ENCODE data around the gene PVALEF. TPM values are rescaled to one million over a fixed set of nuclear protein-coding genes. Genes with fewer than 3 reads are reported as not detected.

The PVALEF gene
- total RNA-seq, 1 experiment from 2014 or later = not detected

DNA sequence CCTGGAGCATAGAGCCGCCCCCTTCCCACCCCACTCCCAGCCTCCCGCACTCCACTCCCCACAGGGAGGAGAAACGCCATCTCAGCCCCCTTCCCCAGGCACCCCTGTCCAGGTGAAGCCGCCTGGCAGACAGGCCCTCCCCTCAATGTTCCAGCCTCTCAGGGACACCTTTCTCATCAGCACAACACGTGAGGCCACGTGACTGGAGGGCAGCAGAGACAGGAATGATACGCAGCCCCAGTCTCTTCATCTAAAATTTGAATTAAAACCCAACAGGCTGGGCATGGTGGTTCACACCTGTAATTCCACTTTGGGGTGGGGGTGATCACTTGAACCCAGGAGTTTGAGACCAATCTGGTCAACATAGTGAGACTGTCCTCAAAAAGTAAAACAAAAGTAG is 20.9 kb downstream of the PVALEF start:
- H4K5ac ChIP-seq (ENCODE audit: insufficient read length, low read depth, low read length) = no peak overlapping the region
- no peak overlapping the region for H3K4me3 Mint-ChIP-seq
- H3K27me3 ChIP-seq (ENCODE audit: insufficient read depth, low read length) = no peaks in the 10 kb centered on the region
- H3K14ac ChIP-seq (ENCODE audit: insufficient read depth, low read length) = no peak overlapping the region
- no peaks in the 10 kb centered on the region for H3K4me1 ChIP-seq (ENCODE audit: insufficient read depth, low read length)
- H4K91ac ChIP-seq (ENCODE audit: insufficient read length, low read depth, low read length) = no peak overlapping the region
- no peak overlapping the region for H3T11ph ChIP-seq (ENCODE audit: low read length)
- H3K79me2 ChIP-seq (ENCODE audit: insufficient read depth, low read length) = no peaks in the 10 kb centered on the region
- H3K9me3 Mint-ChIP-seq = no peaks in the 10 kb centered on the region
- peaks cover 2 to 4% of the 10 kb centered on the region in 2 experiments; a peak in 1 of 4 replicates for H3K4me1 Mint-ChIP-seq
- no peak overlapping the region for H3K27ac Mint-ChIP-seq
- no peak overlapping the region for H3K23ac ChIP-seq (ENCODE audit: insufficient read length, low read depth, low read length)
- TF ChIP-seq, protein P1, sequence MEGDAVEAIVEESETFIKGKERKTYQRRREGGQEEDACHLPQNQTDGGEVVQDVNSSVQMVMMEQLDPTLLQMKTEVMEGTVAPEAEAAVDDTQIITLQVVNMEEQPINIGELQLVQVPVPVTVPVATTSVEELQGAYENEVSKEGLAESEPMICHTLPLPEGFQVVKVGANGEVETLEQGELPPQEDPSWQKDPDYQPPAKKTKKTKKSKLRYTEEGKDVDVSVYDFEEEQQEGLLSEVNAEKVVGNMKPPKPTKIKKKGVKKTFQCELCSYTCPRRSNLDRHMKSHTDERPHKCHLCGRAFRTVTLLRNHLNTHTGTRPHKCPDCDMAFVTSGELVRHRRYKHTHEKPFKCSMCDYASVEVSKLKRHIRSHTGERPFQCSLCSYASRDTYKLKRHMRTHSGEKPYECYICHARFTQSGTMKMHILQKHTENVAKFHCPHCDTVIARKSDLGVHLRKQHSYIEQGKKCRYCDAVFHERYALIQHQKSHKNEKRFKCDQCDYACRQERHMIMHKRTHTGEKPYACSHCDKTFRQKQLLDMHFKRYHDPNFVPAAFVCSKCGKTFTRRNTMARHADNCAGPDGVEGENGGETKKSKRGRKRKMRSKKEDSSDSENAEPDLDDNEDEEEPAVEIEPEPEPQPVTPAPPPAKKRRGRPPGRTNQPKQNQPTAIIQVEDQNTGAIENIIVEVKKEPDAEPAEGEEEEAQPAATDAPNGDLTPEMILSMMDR (conservative IDR thresholded peaks at IDR 0.05) = no peak
- H3K56ac ChIP-seq (ENCODE audit: insufficient read length, low read depth, low read length) = no peak overlapping the region
- H3K9ac ChIP-seq (ENCODE audit: extremely low read depth, insufficient read length, low read length) = no peak overlapping the region
- H2BK5ac ChIP-seq (ENCODE audit: insufficient read length, low read length) = no peak overlapping the region
- H3K9me3 ChIP-seq (ENCODE audit: control insufficient read depth, low read depth, low read length) = no peaks in the 10 kb centered on the region
- H2BK15ac ChIP-seq (ENCODE audit: low read depth, low read length) = no peak overlapping the region
- H4K20me1 ChIP-seq (ENCODE audit: control insufficient read depth, insufficient read depth, insufficient read length) = no peaks in the 10 kb centered on the region
- no peaks in the 10 kb centered on the region for H3K23me2 ChIP-seq (ENCODE audit: insufficient read length, low read depth, low read length, poor library complexity, severe bottlenecking)
- no peak for DNase-seq
- H2AFZ ChIP-seq (ENCODE audit: low read length) = no peak overlapping the region
- no peak overlapping the region for H3K4ac ChIP-seq (ENCODE audit: low read depth, low read length)
- WGBS (ENCODE audit: extremely low coverage, insufficient read length, low lambda C conversion rate) = no CpG with 5 or more reads among the region's 7 CpGs
- H2BK12ac ChIP-seq (ENCODE audit: insufficient read length, low read depth, low read length) = no peak overlapping the region
- no peak overlapping the region for H2AK5ac ChIP-seq (ENCODE audit: insufficient read length, low read length)
- H3K36me3 Mint-ChIP-seq (ENCODE audit: insufficient read depth in 1 of 3, low read depth in 3 of 3) = peaks cover 0 to 6% (median 4%) of the 10 kb centered on the region in 3 experiments; a peak in 4 of 7 replicates
- H3K4me2 ChIP-seq (ENCODE audit: insufficient read depth, insufficient read length, low read length) = no peak overlapping the region
- no peak overlapping the region for H3K18ac ChIP-seq (ENCODE audit: insufficient read length, low read depth, low read length)
- no peak overlapping the region for H4K8ac ChIP-seq (replicated peaks; ENCODE audit: insufficient read length, low read depth, low read length)
- no peaks in the 10 kb centered on the region for H3K27me3 Mint-ChIP-seq (ENCODE audit: low read depth)
- H2BK120ac ChIP-seq (ENCODE audit: low read depth, low read length, poor library complexity, severe bottlenecking) = no peak overlapping the region
- H3K27ac ChIP-seq (ENCODE audit: insufficient read length, low read depth, low read length) = no peak overlapping the region
- H3K79me1 ChIP-seq (ENCODE audit: insufficient read depth, low read depth, low read length, poor library complexity, severe bottlenecking) = no peaks in the 10 kb centered on the region
- H2BK20ac ChIP-seq (ENCODE audit: low read depth, low read length, poor library complexity, severe bottlenecking) = no peak overlapping the region

Measured in H9 (cell line).